ENCODE data around the gene VWA8.

The VWA8 gene

DNA sequence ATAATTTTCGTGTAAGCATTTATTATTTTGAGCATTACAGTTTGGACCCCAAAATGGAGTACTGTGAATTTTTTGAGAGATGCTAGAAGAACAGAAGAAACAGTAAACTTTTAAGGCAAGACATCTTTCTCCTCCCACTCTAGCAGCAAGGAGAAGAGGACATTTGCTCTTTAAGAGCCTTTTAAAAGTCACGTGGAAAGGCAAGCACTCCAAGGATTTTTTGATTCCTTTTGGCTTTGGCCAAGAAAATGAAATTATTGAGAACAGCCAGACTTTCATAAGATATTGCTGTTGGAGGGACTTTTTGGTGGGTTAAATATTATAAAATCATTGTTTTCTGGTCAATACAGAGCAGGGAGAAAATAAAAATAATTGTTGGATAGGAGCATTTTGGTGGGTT lies 393.5 kb downstream of the VWA8 start:
- Histone ChIP-seq H3K4me3 (ENCODE audit: low read depth, low read length) (no peak overlapping the region), H3K27me3 (replicated peaks) (no peaks in the 10 kb centered on the region), H3K27ac (no peak overlapping the region), H3K36me3 (replicated peaks) (no peaks in the 10 kb centered on the region)
- TF ChIP-seq, protein P1, sequence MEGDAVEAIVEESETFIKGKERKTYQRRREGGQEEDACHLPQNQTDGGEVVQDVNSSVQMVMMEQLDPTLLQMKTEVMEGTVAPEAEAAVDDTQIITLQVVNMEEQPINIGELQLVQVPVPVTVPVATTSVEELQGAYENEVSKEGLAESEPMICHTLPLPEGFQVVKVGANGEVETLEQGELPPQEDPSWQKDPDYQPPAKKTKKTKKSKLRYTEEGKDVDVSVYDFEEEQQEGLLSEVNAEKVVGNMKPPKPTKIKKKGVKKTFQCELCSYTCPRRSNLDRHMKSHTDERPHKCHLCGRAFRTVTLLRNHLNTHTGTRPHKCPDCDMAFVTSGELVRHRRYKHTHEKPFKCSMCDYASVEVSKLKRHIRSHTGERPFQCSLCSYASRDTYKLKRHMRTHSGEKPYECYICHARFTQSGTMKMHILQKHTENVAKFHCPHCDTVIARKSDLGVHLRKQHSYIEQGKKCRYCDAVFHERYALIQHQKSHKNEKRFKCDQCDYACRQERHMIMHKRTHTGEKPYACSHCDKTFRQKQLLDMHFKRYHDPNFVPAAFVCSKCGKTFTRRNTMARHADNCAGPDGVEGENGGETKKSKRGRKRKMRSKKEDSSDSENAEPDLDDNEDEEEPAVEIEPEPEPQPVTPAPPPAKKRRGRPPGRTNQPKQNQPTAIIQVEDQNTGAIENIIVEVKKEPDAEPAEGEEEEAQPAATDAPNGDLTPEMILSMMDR (IDR thresholded peaks at IDR 0.05; ENCODE audit: low read depth, low read length, missing control alignments), result no peak
- no peak for DNase-seq
- in situ Hi-C loops (cut with HindIII; ENCODE audit: low pct_ligation_motif_present, low sequenced_read_pairs), result no loop called here

DNA sequence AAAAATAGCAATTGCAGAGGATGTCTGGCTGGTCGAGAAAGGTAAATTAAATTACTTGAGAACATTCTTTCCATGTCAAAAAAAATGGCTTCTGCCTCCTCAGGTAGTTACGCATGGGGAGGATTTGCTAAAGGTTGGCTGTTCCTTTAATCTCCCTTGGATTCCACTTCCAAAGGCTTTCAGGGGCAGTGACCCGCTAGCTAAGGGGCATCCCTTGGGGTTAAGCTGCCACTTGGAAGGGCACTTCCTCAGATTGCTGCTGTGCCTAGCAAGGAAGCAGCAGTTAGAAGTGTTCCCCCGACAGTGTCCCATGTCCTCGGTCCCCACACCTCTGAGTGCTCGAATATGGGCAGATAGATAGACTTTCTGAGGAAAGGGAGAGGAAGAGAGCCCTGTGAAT lies 395.1 kb downstream of the VWA8 start:
- Histone ChIP-seq H3K27me3 (replicated peaks) (no peaks in the 10 kb centered on the region), H3K4me3 (ENCODE audit: low read depth, low read length) (no peak overlapping the region), H3K36me3 (replicated peaks) (no peaks in the 10 kb centered on the region), H3K27ac (peak overlapping the region; percentile 44)
- in situ Hi-C loops (cut with HindIII; ENCODE audit: low pct_ligation_motif_present, low sequenced_read_pairs), result no loop called here
- no peak for DNase-seq
- TF ChIP-seq, protein P1 (IDR thresholded peaks at IDR 0.05; ENCODE audit: low read depth, low read length, missing control alignments), result no peak

DNA sequence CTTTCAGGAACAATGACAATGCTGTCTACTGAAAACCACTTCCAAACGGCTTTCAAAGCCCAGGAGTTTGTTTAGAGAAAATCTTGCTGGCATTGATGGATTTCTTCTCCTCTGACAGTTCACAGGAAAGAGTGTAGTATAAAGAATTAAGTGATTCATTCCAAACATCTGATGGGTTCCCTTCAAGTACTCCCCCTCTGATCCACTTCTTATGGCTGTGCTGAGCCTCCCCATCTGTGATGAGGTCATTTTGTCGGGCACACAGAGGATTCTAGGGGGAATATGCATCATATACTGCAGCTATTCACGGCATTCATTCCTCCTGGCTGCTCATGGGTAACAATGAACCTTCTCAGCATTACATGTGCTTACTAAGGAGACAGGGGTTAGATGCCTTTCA lies 395.7 kb downstream of the VWA8 start:
- in situ Hi-C loops (cut with HindIII; ENCODE audit: low pct_ligation_motif_present, low sequenced_read_pairs), result no loop called here
- TF ChIP-seq, protein P1 (IDR thresholded peaks at IDR 0.05; ENCODE audit: low read depth, low read length, missing control alignments), result no peak
- no peak overlapping the region for H3K4me3 ChIP-seq (ENCODE audit: low read depth, low read length)
- no peaks in the 10 kb centered on the region for H3K27me3 ChIP-seq (replicated peaks)
- peak overlapping the region; percentile 74 for H3K27ac ChIP-seq
- peak; percentile 89 for DNase-seq
- H3K36me3 ChIP-seq (replicated peaks), result no peaks in the 10 kb centered on the region

DNA sequence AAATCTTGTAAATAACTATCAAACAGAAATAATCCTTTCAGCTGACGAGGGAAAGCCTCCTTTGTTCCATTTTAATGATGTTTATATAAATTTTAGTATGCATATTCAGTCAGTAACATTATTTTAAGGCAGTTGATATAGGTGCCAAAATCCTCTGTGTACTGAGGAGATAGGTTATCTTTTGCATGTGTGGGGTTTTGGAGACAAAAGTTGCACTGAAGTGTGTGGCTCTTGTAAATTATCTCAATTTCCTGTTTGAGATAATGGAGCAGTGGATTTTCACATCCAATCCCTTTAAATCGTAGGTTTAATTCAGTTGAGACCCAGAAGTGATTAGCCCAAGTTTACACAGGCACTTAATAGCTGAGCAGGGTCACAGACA lies 396.9 kb downstream of the VWA8 start:
- in situ Hi-C loops (cut with HindIII; ENCODE audit: low pct_ligation_motif_present, low sequenced_read_pairs), result no loop called here
- TF ChIP-seq, protein P1 (IDR thresholded peaks at IDR 0.05; ENCODE audit: low read depth, low read length, missing control alignments), result no peak
- H3K27ac ChIP-seq, result peak overlapping the region; percentile 57
- no peak for DNase-seq
- no peaks in the 10 kb centered on the region for H3K27me3 ChIP-seq (replicated peaks)
- H3K4me3 ChIP-seq (ENCODE audit: low read depth, low read length), result no peak overlapping the region
- H3K36me3 ChIP-seq (replicated peaks), result no peaks in the 10 kb centered on the region

DNA sequence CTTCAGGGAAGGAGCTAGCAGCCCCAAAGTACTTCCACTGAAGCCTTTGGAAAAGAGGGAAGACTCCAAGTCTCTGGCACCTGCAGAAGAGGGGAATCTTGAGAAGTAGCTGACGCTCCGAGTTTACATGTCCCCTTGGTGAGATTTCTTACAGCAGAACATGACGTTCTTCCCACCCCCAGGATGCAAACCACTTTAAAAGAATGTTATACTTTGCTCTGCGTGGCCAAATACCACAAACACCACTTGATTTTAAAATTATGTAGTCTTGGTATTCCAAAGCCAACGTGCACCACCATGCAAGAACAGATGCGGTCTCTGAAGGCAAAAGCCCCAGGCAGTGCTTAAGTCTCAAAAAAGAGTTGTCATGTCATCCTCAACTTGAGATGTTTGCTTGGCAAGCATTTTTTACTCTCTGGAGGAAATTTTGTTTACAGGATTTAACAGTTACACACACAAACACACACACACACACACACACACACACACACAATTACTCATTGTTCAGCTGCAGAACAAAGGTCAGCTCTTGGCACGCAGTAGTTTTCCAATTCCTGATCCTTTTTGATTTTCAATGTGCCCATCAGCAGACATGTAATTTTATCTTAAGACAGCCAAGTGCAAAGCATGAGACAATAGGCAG lies 397.4 kb downstream of the VWA8 start:
- in situ Hi-C loops (cut with HindIII; ENCODE audit: low pct_ligation_motif_present, low sequenced_read_pairs), result no loop called here
- Histone ChIP-seq H3K36me3 (replicated peaks) (no peaks in the 10 kb centered on the region), H3K27ac (peak overlapping the region; percentile 57), H3K4me3 (ENCODE audit: low read depth, low read length) (no peak overlapping the region), H3K27me3 (replicated peaks) (no peaks in the 10 kb centered on the region)
- DNase-seq, result peak; percentile 64
- TF ChIP-seq, protein P1 (IDR thresholded peaks at IDR 0.05; ENCODE audit: low read depth, low read length, missing control alignments), result no peak
